ENCODE results near the gene SPOCK2. TPM values are rescaled to one million over a fixed set of nuclear protein-coding genes. Genes with fewer than 3 reads are reported as not detected.

Gene SPOCK2
- total and polyA plus RNA-seq, 2 of the 13 experiments (the other 11 are each of a cell fraction or from before 2014, with no cell fraction given), result 8.6 to 30.6 TPM

DNA sequence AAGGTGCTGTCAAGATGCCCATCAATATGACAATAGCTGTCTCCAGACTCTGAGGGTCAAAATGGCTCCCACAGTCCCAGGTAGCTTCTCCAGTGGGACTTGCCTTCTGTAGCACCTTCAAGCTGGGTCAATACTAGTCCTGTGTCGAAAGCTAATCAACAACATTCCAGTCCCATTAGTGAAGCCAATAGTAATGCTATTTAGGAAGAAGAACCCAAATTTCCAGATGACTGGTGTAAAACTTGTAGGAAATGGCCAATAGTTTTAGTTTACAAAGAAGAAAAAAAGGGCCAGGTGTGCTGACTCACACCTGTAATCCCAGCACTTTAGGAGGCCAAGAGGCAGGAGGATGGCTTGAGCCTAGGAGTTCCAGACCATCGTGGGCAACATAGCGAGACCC lies 2.0 kb upstream of the SPOCK2 start (continued):
- TF ChIP-seq, protein P1, sequence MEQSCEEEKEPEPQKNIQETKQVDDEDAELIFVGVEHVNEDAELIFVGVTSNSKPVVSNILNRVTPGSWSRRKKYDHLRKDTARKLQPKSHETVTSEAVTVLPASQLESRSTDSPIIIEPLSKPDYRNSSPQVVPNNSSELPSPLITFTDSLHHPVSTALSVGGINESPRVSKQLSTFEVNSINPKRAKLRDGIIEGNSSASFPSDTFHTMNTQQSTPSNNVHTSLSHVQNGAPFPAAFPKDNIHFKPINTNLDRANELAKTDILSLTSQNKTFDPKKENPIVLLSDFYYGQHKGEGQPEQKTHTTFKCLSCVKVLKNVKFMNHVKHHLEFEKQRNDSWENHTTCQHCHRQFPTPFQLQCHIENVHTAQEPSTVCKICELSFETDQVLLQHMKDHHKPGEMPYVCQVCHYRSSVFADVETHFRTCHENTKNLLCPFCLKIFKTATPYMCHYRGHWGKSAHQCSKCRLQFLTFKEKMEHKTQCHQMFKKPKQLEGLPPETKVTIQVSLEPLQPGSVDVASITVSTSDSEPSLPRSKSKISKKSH (CRISPR knock-in tag; IDR thresholded peaks at IDR 0.05; ENCODE audit: borderline replicate concordance), result no peak
- TF ChIP-seq, protein P2, sequence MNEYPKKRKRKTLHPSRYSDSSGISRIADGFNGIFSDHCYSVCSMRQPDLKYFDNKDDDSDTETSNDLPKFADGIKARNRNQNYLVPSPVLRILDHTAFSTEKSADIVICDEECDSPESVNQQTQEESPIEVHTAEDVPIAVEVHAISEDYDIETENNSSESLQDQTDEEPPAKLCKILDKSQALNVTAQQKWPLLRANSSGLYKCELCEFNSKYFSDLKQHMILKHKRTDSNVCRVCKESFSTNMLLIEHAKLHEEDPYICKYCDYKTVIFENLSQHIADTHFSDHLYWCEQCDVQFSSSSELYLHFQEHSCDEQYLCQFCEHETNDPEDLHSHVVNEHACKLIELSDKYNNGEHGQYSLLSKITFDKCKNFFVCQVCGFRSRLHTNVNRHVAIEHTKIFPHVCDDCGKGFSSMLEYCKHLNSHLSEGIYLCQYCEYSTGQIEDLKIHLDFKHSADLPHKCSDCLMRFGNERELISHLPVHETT (CRISPR knock-in tag; conservative IDR thresholded peaks at IDR 0.05), result no peak

DNA sequence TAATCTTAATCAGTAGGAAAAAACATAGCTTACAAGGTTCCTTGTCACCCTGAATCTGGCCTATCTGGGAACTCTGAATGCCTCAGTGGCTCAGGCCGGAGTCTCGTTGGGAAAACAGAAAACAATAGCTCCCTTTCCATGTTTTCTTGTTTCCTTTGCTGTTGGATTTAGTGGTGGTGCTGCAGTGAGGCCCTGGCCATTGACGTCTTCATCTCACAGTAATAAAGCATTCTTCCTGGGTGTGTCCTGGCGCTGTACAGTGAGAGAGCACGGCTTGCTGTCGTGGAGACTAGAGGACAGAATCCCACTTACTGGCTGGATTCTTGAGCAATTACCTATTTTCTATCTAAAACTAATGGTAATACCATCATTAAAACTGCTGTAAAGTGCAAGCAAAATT lies 1.3 kb upstream of the SPOCK2 start:
- no peak for ATAC-seq
- BruUV-seq (replicated peaks), result no TSS peak
- Histone ChIP-seq H3K4me3 (replicated peaks in 1 of 3; ENCODE audit: insufficient read depth in 1 of 3, low read depth in 2 of 3, low read length in 3 of 3) (no peak overlapping the region), H3K27me3 (ENCODE audit: control insufficient read depth in 1 of 2, insufficient read depth in 2 of 2, low read length in 2 of 2) (peaks cover 0 to 25% of the 10 kb centered on the region in 2 experiments; a peak in 2 of 5 replicates), H3K4me1 (ENCODE audit: insufficient read depth, low read length) (peaks cover 80% of the 10 kb centered on the region), H3K4me2 (ENCODE audit: low read depth, low read length) (no peak overlapping the region), H3K9me3 (ENCODE audit: low read length) (no peaks in the 10 kb centered on the region), H3K9ac (ENCODE audit: insufficient read depth, low read depth, low read length) (no peak overlapping the region), H3K27ac (ENCODE audit: extremely low read length, insufficient read depth, low read length) (no peak overlapping the region), H2AFZ (ENCODE audit: low read length) (no peak overlapping the region), H4K20me1 (ENCODE audit: insufficient read depth, low read length) (no peaks in the 10 kb centered on the region), H3K79me2 (ENCODE audit: insufficient read depth, low read length) (no peaks in the 10 kb centered on the region), H3K36me3 (replicated peaks in 1 of 2; ENCODE audit: control insufficient read depth in 1 of 2, insufficient read depth in 2 of 2, low read length in 2 of 2) (no peaks in the 10 kb centered on the region)
- POLR2A ChIA-PET, result no interaction called here
- intact Hi-C loops (cut with micrococcal nuclease; ENCODE audit: unreplicated experiment) (no loop called here), in situ Hi-C loops (cut with HindIII; ENCODE audit: extremely low pct_ligation_motif_present, low pct_unique_long_range_greater_than_20kb) (loop anchor here (25.0 kb wide), 1 partner anchor 248 kb away; no protein-coding TSS in a partner anchor)
- DNase-seq (ENCODE audit: low spot score), result no peak
- no peak for FAIRE-seq
- CTCF ChIA-PET (ENCODE audit: low intra/inter-chr PET ratio, low total read pairs), result no interaction called here
- WGBS (ENCODE audit: low lambda C conversion rate), result 55% methylated on average over 6 of the region's 6 CpGs
- TF ChIP-seq, protein P3, sequence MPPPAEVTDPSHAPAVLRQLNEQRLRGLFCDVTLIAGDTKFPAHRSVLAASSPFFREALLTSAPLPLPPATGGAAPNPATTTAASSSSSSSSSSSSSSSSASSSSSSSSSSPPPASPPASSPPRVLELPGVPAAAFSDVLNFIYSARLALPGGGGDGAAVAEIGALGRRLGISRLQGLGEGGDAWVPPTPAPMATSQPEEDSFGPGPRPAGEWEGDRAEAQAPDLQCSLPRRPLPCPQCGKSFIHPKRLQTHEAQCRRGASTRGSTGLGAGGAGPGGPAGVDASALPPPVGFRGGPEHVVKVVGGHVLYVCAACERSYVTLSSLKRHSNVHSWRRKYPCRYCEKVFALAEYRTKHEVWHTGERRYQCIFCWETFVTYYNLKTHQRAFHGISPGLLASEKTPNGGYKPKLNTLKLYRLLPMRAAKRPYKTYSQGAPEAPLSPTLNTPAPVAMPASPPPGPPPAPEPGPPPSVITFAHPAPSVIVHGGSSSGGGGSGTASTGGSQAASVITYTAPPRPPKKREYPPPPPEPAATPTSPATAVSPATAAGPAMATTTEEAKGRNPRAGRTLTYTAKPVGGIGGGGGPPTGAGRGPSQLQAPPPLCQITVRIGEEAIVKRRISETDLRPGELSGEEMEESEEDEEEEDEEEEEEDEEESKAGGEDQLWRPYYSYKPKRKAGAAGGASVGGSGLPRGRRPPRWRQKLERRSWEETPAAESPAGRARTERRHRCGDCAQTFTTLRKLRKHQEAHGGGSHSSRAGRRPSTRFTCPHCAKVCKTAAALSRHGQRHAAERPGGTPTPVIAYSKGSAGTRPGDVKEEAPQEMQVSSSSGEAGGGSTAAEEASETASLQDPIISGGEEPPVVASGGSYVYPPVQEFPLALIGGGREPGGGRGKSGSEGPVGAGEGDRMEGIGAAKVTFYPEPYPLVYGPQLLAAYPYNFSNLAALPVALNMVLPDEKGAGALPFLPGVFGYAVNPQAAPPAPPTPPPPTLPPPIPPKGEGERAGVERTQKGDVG (CRISPR knock-in tag; IDR thresholded peaks at IDR 0.05; ENCODE audit: borderline replicate concordance), result no peak
- TF ChIP-seq, protein P4, sequence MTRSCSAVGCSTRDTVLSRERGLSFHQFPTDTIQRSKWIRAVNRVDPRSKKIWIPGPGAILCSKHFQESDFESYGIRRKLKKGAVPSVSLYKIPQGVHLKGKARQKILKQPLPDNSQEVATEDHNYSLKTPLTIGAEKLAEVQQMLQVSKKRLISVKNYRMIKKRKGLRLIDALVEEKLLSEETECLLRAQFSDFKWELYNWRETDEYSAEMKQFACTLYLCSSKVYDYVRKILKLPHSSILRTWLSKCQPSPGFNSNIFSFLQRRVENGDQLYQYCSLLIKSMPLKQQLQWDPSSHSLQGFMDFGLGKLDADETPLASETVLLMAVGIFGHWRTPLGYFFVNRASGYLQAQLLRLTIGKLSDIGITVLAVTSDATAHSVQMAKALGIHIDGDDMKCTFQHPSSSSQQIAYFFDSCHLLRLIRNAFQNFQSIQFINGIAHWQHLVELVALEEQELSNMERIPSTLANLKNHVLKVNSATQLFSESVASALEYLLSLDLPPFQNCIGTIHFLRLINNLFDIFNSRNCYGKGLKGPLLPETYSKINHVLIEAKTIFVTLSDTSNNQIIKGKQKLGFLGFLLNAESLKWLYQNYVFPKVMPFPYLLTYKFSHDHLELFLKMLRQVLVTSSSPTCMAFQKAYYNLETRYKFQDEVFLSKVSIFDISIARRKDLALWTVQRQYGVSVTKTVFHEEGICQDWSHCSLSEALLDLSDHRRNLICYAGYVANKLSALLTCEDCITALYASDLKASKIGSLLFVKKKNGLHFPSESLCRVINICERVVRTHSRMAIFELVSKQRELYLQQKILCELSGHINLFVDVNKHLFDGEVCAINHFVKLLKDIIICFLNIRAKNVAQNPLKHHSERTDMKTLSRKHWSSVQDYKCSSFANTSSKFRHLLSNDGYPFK (CRISPR knock-in tag; IDR thresholded peaks at IDR 0.05; ENCODE audit: borderline replicate concordance), result no peak
- TF ChIP-seq ZNF83 (CRISPR knock-in tag; IDR thresholded peaks at IDR 0.05; ENCODE audit: borderline replicate concordance), result no peak

All from HepG2 (cell line).